Renal cortex interstitium (tissue), 11 donors: ENCODE results near the gene TTC33. TPM values are rescaled to one million over a fixed set of nuclear protein-coding genes. Genes with fewer than 3 reads are reported as not detected.

Experiments
- DNase-seq, 11 donors: peaks; one replicate each; pipeline ENCODE4 v3.0.0-alpha.2; 2013; ENCODE audit warnings: low read depth in 9 of 11, low spot score in 4 of 11; ENCODE audit errors: extremely low read depth in 1 of 11
- polyA plus RNA-seq, 3 donors: library from polyadenylated mRNA; unstranded; fragments of 120-200 nt; gene quantifications; one replicate each; pipeline ENCODE4 v1.2.1, GENCODE V29; 2013; ENCODE audit not compliant: insufficient read length in 3 of 3

TTC33 gene
- polyA plus RNA-seq, 3 donors: 33.3 to 39.8 (median 34.2) TPM

GRCh38 chr5:40634593-40634992, 121.2 kb downstream of the TTC33 start:
- DNase-seq: no peak

DNA sequence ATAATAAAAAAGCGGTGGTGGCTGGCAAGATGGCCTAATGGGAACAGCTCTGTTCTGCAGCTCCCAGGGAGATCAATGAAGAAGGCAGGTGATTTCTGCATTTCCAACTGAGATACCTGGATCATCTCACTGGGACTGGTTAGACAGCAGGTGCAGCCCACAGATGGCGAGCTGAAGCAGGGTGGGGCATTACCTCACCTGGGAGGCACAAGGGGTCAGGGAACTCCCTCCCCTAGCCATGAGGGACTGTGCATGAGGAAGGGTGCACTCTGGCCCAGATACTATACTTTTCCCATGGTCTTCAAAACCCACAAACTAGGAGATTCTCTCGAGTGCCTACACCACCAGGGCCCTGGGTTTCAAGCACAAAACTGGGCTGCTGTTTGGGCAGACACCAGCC, 121.6 kb downstream of the TTC33 start:
- no peak for DNase-seq

GRCh38 chr5:40631236-40631635, 124.5 kb downstream of the TTC33 start:
- no peak for DNase-seq

DNA sequence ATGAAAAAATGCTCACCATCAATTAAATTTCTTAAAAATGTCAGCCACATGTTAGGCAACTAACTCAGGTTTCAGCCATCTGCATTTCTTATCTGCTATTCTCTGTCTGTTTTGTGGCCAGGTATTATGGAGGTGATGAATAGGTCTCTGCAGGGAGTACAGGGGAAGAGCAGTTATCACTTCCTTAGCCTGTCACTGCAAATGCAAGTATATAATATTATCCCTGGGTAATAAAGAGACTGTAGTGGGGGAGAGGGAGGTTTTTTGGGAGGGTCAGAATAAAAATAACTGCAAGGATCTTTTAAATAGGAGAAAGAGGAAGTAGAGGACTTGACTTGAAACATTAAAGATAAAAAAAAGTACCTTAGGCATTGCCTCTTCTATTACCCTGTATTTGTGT, 125.6 kb downstream of the TTC33 start:
- no peak for DNase-seq

- DNase-seq: no peak
These were observed 127.4 kb downstream of the TTC33 start for GRCh38 chr5:40628407-40628806.

GRCh38 chr5:40627706-40628105, 128.1 kb downstream of the TTC33 start:
- DNase-seq: no peak

- no peak for DNase-seq
These were observed 129.0 kb downstream of the TTC33 start for GRCh38 chr5:40626801-40627200.

DNA sequence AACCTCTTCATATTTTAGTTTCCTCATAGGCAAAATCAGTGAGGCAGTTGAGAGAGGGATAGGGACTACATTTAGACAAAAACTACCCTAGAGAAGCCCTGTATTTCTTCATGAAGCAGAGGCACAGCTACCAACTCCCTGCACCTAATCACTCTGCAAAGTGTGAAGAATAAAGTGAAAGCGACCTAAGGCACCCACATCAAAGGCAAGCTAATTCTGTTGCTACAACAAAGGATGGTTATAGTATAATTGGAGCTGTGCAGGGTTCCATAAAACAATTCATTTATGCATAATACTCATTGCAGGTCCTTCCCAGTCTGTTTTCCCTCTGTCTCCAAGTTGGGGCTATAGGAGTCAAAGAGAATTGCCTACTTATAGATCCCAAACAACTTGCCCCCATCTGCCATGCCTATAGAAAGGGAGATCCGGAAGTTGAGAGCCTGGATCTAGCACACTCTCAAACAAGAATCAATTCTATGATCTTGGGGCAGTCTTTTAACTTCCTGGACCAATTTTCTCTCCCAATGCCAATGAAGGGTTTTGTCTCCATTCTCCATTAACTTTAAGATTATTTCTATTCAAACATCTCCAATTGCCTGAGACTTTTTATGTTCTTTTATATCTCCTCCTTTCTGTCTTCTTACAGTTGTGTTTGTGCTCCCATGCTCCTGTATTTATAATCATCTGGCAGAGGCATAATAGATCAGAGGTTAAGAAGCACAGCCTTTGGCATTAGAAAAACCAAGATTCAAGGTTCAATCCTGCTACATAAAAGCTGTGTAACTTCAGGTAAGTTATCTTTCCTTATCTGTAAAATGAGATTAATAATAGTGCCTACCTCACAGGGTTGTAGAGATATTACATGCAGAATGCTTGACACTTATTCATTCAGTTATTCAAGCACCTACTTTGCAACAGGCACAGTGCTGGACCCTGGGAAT, 132.0 kb downstream of the TTC33 start:
- no peak for DNase-seq

- DNase-seq: no peak
These were observed 133.1 kb downstream of the TTC33 start for GRCh38 chr5:40622463-40623252.

- peak in 4 of 11 donors; percentile 14 to 29 (median 20) for DNase-seq
These were observed 136.3 kb downstream of the TTC33 start for GRCh38 chr5:40619421-40619820.

GRCh38 chr5:40618926-40619325, 136.8 kb downstream of the TTC33 start:
- DNase-seq: no peak

DNA sequence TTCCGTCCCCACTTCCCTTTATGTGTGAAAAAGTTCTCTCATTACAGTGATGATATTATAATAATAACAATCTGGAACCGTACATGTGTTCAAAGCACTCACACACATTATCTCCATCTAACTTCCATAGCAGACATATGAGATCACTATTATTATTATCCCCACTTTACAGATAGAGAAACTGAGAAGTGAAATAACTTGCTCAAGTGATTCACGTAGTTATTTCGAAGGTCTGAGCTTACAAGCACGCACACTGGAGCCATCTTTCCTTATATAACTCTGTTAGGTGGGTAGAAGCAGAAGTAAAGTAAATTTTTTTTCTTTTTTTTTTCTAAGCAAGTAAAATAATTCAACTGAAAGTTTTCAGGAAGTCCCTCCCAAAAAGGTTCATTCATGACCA, 139.0 kb downstream of the TTC33 start:
- DNase-seq: no peak

GRCh38 chr5:40615586-40616170, 140.1 kb downstream of the TTC33 start:
- no peak for DNase-seq

- DNase-seq: no peak
These were observed 140.7 kb downstream of the TTC33 start for GRCh38 chr5:40614923-40615585.

DNA sequence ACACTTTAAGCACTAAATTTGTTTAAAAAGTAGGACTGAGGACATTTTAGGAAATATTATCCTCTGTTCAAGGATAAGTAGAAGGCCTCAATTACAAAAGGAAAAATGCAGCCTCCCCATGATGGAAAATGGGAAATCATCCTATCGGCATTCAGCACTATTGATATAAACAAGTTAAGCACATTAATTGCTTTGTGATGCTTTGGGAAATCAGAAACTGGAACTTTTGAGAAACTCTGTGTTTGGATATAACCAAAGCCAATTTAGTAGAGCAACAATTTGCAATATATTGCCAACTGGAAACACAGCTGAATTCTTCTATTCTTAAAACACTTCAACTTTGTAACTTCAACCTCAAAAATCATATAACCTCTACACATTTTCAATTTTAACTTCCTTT, 141.3 kb downstream of the TTC33 start:
- no peak for DNase-seq

- DNase-seq: no peak
These were observed 148.6 kb downstream of the TTC33 start for GRCh38 chr5:40607202-40607601.

GRCh38 chr5:40606077-40606765, 149.5 kb downstream of the TTC33 start:
- no peak for DNase-seq

DNA sequence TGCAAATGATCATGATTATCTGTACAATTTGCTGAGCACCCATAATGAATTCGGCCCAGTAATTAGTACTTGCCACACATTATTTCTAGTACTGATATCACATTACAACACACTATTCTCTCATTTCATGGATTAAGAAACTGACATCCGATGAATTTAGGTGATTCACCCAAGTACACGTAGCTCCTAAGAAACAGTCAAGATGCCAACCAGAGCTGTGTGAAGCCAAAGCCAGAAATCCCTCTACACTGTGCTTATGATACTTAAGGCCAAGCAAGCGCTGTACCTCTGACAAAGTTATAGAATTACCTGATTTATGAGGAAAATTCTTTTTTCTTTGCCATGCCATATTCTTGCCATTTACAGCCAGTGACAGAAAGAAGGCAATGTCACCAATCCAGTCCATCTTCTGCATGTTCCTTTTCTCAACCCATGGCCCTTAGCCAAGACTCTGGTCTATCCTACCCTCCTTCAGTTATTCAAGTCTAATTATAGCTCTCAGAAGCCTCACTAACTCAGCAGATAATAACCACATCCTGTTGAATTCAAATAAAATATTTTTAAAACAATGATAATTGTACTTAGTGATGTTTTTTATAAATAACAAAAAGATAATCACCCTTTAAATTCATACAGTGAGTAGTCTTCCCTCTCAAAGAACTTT, 150.3 kb downstream of the TTC33 start:
- DNase-seq: no peak
